Activated CD8-positive, alpha-beta memory T cell treated with anti-CD3 and anti-CD28 coated beads for 1 hour (primary cell): ENCODE data around the gene MYCBPAP.

Source experiments
- DNase-seq, 2 donors: peaks; one replicate each; pipeline ENCODE4 v3.0.0-alpha.2; 2020; ENCODE audit warnings: low read depth in 1 of 2; ENCODE audit errors: extremely low read depth in 1 of 2

The MYCBPAP gene

DNA sequence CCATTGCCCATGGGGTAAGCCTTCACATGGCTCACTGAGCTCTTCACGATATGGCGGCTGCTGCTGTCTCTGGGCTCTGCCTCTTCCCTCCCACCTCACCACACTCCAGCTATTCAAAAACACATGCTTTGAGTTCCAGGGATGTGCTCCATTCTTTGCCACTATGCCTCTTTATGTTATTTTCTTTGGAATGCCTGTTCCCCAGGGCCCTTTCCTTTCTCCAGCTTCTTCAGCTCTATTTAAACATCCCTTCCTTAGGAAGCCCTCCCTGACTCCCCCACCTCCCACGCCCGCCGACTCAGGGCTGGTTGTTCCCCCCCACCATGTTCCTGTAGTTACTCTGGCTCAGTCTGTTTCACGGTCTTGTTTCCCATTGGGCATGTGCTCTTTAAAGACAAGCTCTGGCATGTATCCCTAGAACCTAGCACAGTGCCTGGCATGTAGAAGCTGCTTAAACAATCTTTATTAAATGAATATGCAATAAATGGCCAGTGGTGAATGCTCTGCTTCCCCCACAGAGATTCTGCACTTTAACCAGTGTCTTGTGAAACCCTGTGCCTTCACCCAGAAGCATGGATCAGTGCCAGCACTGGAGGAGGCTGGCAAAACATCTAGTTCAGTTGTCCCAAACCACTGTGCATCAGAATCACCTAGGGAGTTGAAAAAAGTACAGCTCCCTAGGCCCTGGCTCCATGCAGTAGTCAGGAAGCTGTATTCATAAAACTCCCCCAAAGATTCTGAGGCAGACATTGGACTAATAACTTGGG is 6.9 kb downstream of the MYCBPAP start:
- DNase-seq = no peak

DNA sequence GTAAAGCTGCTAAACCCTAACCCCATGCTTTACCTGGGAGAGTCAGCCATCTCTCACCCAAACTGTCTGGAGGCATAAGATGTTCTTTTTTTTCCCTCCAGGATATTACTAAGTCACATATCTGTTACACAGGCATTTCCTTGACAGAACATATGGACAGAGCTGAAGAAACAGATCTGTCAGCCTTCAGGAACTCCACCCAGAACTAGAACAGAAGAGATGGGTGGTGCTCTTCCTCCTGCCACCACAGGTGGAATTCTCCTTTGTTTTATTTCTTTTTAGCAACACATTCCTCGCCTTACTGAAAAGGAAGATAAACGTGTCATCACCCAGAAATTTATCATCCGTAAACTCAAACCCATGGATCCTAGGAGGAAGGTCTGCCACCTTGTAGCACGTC is 8.8 kb downstream of the MYCBPAP start:
- no peak for DNase-seq

- DNase-seq = no peak
Observed at GRCh38 chr17:50517504-50518383, 9.5 kb downstream of the MYCBPAP start.

DNA sequence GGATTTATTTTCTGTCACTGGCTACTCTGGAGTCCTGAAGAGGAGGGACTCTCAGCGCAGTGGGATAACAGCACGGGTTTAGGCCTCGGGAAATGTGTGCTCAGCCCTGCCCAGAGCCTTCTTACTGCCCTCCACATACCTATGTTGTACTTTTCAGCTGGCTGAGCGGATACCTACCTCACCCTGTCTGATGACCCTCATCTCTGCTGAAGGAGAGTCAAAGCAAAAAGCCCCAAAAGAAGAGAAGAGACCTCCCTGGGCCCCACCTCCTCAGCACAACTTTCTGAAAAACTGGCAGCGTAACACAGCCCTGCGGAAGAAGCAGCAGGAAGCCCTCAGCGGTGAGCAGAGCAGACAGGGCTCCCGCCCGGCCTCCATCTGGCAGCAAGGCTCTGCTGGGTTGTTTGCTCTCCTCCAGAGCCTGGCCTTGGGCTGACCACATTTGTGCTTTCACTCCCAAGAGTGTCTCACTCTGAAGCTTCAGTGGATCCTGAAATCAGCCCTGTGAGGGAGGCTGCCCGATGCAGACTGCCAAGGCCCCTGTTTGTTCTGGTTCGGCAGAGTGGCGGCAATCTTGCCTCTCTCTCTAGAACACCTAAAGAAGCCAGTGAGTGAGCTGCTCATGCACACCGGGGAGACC is 10.3 kb downstream of the MYCBPAP start:
- DNase-seq = no peak

DNA sequence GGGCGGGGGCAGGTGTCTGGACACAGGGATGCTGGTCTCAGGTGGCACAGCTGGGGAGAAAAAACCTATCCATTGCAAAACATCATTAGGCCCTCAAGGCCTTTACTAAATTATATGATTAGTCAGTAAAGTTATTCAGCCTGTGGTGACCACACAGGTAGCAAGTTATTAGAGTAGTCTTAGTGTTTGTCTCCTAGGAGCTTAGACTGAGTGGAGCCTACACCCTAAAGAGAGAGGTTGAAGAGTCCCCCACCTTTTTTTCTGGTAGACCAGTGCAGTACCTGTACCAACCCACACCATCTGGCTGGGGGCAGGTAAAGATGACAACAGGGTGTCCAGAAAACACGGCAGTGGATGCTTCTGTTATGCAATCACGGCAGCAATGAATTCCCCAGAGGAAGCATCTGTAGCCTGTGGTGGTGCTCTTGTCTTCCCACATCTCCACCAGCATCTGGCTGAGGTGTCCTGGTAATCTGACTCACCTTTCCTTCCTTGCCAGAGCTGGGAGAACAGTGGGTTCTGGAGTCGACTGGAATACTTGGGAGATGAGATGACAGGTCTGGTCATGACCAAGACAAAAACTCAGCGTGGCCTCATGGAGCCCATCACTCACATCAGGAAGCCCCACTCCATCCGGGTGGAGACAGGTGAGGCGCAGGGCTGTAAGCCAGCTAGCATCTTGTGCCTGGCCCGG is 11.0 kb downstream of the MYCBPAP start:
- DNase-seq = no peak

GRCh38 chr17:50520483-50520882 is 12.2 kb downstream of the MYCBPAP start:
- no peak for DNase-seq

DNA sequence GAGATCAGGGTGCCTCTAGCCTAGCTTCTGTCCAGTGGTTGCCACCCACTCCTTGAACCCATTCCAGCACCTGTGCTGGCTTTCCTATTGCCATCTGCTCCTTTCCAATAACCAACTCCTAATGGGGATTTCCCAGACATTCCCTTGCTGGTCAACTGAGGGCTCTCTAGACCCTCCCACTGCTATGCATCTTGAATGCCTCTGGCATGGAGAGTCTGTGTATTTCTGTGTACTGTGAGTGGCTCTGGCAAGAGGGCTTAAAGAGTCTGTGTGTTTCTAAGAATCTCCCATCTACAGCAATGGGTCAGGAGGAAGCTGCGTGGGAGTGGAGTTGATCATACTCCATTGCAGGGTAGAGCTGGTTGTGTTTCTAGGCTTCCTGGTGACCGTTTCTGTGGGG is 13.3 kb downstream of the MYCBPAP start:
- no peak for DNase-seq

DNA sequence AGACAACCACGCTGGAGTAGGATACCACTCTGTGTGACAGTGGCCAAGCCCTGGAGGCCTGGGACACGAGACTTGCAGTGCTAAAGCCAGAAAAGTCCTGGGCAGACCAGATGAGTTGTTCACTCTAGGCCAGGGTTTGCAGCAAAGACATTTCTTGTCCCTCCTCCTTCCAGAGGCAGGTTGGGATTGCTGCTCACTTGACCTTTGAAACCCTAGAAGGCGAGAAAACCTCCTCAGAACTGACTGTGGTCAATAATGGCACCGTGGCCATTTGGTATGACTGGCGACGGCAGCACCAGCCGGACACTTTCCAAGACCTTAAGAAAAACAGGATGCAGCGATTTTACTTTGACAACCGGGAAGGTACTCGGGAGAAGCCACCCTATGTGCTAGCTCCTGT is 14.5 kb downstream of the MYCBPAP start:
- DNase-seq = no peak

GRCh38 chr17:50523208-50523607 is 15.0 kb downstream of the MYCBPAP start:
- no peak for DNase-seq

DNA sequence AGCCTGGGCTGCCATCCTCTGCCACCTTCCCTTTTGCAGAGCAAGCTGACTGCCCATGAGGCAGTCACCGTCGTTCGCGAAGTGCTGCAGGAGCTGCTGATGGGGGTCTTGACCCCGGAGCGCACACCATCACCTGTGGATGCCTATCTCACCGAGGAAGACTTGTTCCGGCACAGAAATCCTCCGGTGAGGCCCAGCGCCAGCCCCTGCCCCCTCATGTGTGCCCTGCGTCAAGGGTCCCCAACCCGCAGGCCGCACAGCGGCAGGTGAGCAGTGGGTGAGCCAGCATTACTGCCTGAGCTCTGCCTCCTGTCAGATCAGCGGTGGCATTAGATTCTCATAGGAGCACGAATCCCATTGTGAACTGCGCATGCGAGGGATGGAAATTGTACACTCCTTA is 16.6 kb downstream of the MYCBPAP start:
- no peak for DNase-seq

GRCh38 chr17:50527155-50527762 is 19.0 kb downstream of the MYCBPAP start:
- no peak for DNase-seq

DNA sequence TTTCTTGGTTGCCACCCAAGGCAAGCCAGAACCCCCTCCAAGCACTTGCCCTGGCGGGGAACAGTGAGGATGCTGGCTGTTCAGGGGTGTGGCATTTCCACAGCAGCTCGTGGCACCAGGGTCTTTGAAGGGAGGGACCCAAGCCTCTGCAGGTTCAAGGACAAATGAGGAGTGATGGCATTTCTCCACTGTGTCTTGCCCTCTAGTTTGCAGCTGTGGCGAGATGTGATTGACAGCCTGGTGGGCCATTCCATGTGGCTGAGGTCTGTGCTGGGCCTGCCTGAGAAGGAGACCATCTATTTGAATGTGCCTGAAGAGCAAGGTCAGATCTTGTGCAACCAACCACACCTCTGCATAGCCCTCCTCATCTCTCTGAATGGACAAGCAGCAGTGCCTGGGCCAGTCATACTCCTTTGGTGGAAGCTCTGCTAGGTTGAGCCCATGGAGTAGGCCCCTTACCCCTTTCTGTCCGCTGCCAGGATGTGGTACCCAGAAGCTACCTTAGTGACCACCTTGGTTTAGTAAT is 19.8 kb downstream of the MYCBPAP start:
- no peak for DNase-seq

DNA sequence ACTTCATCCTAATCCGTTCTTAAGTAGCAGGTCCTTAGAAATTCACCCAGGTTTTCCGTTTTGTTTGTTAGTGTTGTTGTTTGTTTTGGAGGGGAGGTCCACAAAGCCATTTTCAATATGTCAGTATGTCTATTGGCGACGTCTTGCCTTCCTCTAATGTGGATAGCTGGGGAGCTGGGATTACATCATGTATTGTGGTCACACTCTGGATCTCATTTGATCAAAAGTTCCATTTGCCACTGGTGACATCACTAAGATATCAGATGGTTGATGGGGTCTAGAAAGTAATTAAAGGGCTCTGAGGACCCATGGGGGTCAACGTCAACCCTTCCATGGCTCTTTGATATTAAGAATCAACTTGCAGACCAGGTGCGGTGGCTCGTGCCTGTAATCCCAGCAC is 21.6 kb downstream of the MYCBPAP start:
- no peak for DNase-seq

GRCh38 chr17:50531428-50532025 is 23.3 kb downstream of the MYCBPAP start:
- no peak for DNase-seq

DNA sequence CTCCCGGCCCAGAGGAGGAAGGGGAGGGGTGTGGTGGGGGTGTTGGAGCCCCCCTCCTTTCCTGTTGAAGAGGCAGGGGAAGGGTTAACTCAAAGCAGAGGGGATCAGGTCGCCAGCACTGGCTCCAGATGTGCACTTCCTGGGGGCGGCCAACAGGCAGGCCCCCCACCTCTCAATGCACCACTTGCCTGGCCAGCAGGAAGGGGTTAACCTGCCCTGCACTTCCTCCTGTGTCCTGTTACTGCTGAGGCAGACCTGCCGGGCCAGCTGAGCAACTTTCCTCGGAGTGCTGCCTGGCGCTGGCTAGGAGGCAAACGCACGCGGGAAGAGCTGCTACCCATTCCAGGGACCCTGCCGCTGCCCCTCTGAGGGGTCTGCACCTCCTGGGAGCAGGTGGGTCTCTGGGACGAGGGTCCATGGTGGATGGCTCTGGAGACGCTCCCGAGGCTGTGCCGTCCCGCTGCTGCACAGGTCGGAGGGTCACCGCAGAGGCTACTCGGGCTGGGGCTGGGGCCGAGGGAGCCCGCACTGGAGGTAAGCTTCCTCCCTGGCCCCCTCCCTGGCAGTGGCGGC is 24.3 kb downstream of the MYCBPAP start, which contains the start of gene EPN3:
EPN3 (plus strand) TSS at position 284 of the 573 bp plus-strand sequence. CDS start 3,822 bp downstream, outside the sequence.
- DNase-seq = no peak

DNA sequence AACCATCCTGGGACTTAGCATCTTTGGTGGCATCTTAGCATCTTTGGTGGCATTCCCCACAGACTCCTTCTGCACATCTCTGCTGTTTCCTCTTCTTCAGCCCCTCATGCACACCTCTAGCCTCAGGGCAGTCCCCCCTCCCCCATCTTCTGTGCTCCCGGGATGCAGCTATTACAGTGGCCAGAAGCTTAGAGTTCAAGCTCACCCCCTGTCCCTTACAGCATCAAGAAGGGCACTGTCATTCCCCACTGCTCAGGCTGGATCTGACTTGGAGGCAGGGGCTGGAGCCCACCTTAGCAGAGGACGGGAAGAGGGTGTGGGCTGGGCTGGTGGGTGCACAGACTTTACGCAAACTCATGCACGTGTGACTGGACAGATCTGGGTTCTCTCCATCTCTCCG is 24.9 kb downstream of the MYCBPAP start:
- DNase-seq = no peak

- no peak for DNase-seq
Observed at GRCh38 chr17:50533720-50534148, 25.5 kb downstream of the MYCBPAP start.

- no peak for DNase-seq
Observed at GRCh38 chr17:50534222-50534978, 26.2 kb downstream of the MYCBPAP start.

DNA sequence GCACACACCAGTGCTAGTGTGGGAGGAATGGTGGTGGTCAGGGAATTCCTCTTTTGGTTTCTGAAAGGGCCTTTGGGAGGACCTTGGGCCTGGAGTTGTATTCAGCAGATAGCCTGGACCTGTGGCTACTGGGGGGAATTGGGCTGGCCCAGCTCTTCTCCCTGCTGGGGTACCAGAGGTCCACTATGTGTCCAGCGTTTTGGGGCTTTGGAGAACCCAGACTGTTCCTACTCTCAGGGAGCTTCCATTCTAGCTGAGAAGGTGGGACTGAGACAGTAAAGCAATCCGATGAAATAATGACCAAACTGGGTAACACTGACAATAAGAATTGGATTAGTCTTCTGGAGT is 26.7 kb downstream of the MYCBPAP start:
- no peak for DNase-seq
